Mucosa of gallbladder (tissue), 1 donor: ENCODE data around the gene SOBP. TPM values are rescaled to one million over a fixed set of nuclear protein-coding genes. Genes with fewer than 3 reads are reported as not detected.
"Not testable (repeated sequence)": the region's sequence is repeated elsewhere in the genome, so short reads cannot be mapped to it uniquely, and the experiment has no call there.

Experiments used
- DNase-seq: peaks from one replicate; pipeline ENCODE4 v3.0.0-alpha.2; 2020; ENCODE audit warnings: low spot score
- total RNA-seq: library from RNA; stranded (reverse); gene quantifications from one replicate; pipeline ENCODE4 v1.2.1, GENCODE V29; 2021
- donor health status: DM: no; HTN: no; CAD: no.

The SOBP gene
- 11.0 TPM for total RNA-seq

- peak; percentile 37 for DNase-seq
Observed at GRCh38 chr6:107489636-107490565, at the start of gene SOBP. TSS of gene SOBP (plus strand) at chr6:107490117. CDS start at chr6:107490617, 500 bp downstream.

GRCh38 chr6:107440936-107441335 is 49.0 kb upstream of the SOBP start:
- DNase-seq: no peak

- no peak for DNase-seq
Observed at GRCh38 chr6:107441682-107442081, 48.2 kb upstream of the SOBP start.

GRCh38 chr6:107442938-107443607 is 46.8 kb upstream of the SOBP start:
- no peak for DNase-seq

GRCh38 chr6:107443608-107444267 is 46.2 kb upstream of the SOBP start:
- no peak for DNase-seq

- no peak for DNase-seq
Observed at GRCh38 chr6:107444277-107444676, 45.6 kb upstream of the SOBP start.

- no peak for DNase-seq
Observed at GRCh38 chr6:107447663-107448216, 42.2 kb upstream of the SOBP start.

- no peak for DNase-seq
Observed at GRCh38 chr6:107448776-107449175, 41.1 kb upstream of the SOBP start.

- DNase-seq: peak; percentile 10
Observed at GRCh38 chr6:107458672-107459282, 31.1 kb upstream of the SOBP start.

- peak; percentile 99 for DNase-seq
Observed at GRCh38 chr6:107459283-107460082, 30.4 kb upstream of the SOBP start, which contains the start of gene PDSS2. TSS of gene PDSS2 (minus strand) at chr6:107459564. CDS start at chr6:107459285, 279 bp downstream.

- DNase-seq: no peak
Observed at GRCh38 chr6:107460083-107460631, 29.8 kb upstream of the SOBP start.

- DNase-seq: no peak
Observed at GRCh38 chr6:107466062-107466461, 23.9 kb upstream of the SOBP start.

- no peak for DNase-seq
Observed at GRCh38 chr6:107470364-107470763, 19.6 kb upstream of the SOBP start.

- DNase-seq: no peak
Observed at GRCh38 chr6:107473660-107474059, 16.3 kb upstream of the SOBP start.

- not testable (repeated sequence) for DNase-seq
Observed at GRCh38 chr6:107475360-107475759, 14.6 kb upstream of the SOBP start.

GRCh38 chr6:107475826-107476225 is 14.1 kb upstream of the SOBP start:
- DNase-seq: not testable (repeated sequence)

GRCh38 chr6:107479089-107479690 is 10.7 kb upstream of the SOBP start:
- no peak for DNase-seq

GRCh38 chr6:107485157-107485556 is 4.8 kb upstream of the SOBP start:
- DNase-seq: no peak

- no peak for DNase-seq
Observed at GRCh38 chr6:107488174-107488874, 1.6 kb upstream of the SOBP start.
